Gastrocnemius medialis (tissue), 4 donors: ENCODE results near the gene BCAS4. TPM values are rescaled to one million over a fixed set of nuclear protein-coding genes. Genes with fewer than 3 reads are reported as not detected.

Experiments
- ATAC-seq, 2 donors: fragments of 150-250 bp; one replicate each; pipeline ENCODE4 v1.9.1; 2016
- DNase-seq, 2 donors: peaks; one replicate each; pipeline ENCODE4 v3.0.0-alpha.2; 2019
- H3K27ac ChIP-seq, 4 donors: fragments of 200-600 bp; sonication (generic); 1 replicate in 1 of 4; 2 replicates in 3 of 4; pipeline ENCODE4 v1.5.1; 2016 to 2018; ENCODE audit warnings: mild to moderate bottlenecking in 2 of 4, moderate library complexity in 1 of 4
- H3K27me3 ChIP-seq, 3 donors: fragments of 200-600 bp; sonication (generic) in 2 of 3; 1 replicate in 1 of 3; 2 replicates in 2 of 3; pipeline versions ENCODE4 v1.5.1 to v1.6.0; 2016 to 2019; ENCODE audit warnings: mild to moderate bottlenecking in 1 of 3, moderate library complexity in 1 of 3
- H3K36me3 ChIP-seq, 2 donors: fragments of 200-600 bp; sonication (generic) in 1 of 2; one replicate each; pipeline ENCODE4 v1.5.1; 2017 to 2018
- H3K4me1 ChIP-seq, 2 donors: fragments of 200-600 bp; sonication (generic) in 1 of 2; one replicate each; pipeline ENCODE4 v1.5.1; 2016 to 2017; ENCODE audit warnings: mild to moderate bottlenecking in 2 of 2
- H3K4me3 ChIP-seq, 4 donors: fragments of 200-600 bp; sonication (generic) in 3 of 4; 1 replicate in 1 of 4; 2 replicates in 3 of 4; pipeline ENCODE4 v1.5.1; 2016 to 2019; ENCODE audit warnings: mild to moderate bottlenecking in 2 of 4
- H3K9me3 ChIP-seq, 3 donors: fragments of 200-600 bp; sonication (generic) in 2 of 3; 1 replicate in 1 of 3; 2 replicates in 2 of 3; pipeline ENCODE4 v1.5.1; 2016 to 2019
- POLR2A ChIP-seq, 2 donors: fragments of 450-650 bp; IDR thresholded peaks; one replicate each; pipeline ENCODE4 v1.6.1; 2017; ENCODE audit warnings: antibody characterized with exemption in 2 of 2, mild to moderate bottlenecking in 2 of 2, moderate library complexity in 2 of 2
- in situ Hi-C, 4 donors: fragments of 200-750 bp; cut with MboI; loops; one replicate each; pipeline versions ENCODE4 v1.15.0 to v1.8.0; 2017; ENCODE audit warnings: low sequenced_read_pairs in 4 of 4
- intact Hi-C: fragments of 100-400 bp; cut with DNase I; formaldehyde crosslinking; loops from one replicate; pipeline ENCODE4 v1.15.1; 2023; ENCODE audit warnings: low total_unique reads
- total RNA-seq, 4 donors: library from RNA; depleted of rRNA; stranded (reverse); fragments of >200 nt; gene quantifications; one replicate each; pipeline versions ENCODE4 v1.1.0 to v1.2.3, GENCODE V29; 2016
- TF ChIP-seq, protein P1 (sequence below), 5 experiments: fragments of 450-650 bp in 3 of 5; fragments of 200-600 bp in 2 of 5; sonication (generic) in 2 of 5; IDR thresholded peaks in 4 of 5; conservative IDR thresholded peaks in 1 of 5; 1 replicate in 4 of 5; 2 replicates in 1 of 5; pipeline ENCODE4 v1.5.1; 2016 to 2019; ENCODE audit warnings: antibody characterized with exemption in 5 of 5, mild to moderate bottlenecking in 3 of 5, moderate library complexity in 3 of 5

BCAS4 gene
- total RNA-seq, 4 donors from 2014 or later: 0.16 to 2.2 (median 0.51) TPM; not detected in 1

DNA sequence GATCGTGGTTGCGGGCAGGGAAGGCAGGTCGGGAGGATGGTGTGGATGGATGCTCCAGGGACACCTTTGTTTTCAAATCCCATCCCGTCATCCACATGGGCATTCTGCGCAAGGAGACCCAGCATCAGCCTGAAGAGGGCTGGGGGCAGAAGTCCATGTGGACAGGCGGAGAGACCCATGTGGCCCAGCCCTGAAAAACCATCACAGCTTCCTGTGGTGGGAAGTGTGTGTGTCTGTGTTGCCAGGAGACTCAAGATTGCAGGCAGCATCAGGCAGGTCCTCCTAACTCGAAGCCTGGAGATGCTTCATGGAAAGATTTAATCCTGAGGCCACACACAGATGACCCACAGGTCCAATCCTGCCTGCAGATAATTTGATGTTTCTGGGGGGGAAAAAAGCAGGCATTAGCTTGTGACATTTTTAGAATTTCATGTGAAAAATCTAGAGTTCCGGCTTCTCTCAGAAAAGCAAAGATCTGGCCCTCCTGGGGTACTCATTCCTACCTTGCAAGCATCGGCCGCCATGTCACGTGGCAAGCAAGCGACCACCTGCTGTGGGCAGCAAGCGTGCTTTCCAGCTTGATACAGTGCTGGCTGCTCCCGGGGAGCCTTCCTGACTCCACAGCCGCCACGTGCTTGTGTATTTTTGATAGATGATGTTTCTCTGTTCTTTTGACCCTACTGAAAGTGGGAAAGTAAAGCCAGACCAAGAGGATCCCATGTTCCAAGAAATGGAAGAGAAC lies 25.8 kb downstream of the BCAS4 start:
- TF ChIP-seq, protein P1, sequence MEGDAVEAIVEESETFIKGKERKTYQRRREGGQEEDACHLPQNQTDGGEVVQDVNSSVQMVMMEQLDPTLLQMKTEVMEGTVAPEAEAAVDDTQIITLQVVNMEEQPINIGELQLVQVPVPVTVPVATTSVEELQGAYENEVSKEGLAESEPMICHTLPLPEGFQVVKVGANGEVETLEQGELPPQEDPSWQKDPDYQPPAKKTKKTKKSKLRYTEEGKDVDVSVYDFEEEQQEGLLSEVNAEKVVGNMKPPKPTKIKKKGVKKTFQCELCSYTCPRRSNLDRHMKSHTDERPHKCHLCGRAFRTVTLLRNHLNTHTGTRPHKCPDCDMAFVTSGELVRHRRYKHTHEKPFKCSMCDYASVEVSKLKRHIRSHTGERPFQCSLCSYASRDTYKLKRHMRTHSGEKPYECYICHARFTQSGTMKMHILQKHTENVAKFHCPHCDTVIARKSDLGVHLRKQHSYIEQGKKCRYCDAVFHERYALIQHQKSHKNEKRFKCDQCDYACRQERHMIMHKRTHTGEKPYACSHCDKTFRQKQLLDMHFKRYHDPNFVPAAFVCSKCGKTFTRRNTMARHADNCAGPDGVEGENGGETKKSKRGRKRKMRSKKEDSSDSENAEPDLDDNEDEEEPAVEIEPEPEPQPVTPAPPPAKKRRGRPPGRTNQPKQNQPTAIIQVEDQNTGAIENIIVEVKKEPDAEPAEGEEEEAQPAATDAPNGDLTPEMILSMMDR (IDR thresholded peaks at IDR 0.05 in 4 of 5, conservative IDR thresholded peaks at IDR 0.05 in 1 of 5): no peak
- no peak for TF ChIP-seq POLR2A (IDR thresholded peaks at IDR 0.05)
- in situ Hi-C loops: no loop called here

DNA sequence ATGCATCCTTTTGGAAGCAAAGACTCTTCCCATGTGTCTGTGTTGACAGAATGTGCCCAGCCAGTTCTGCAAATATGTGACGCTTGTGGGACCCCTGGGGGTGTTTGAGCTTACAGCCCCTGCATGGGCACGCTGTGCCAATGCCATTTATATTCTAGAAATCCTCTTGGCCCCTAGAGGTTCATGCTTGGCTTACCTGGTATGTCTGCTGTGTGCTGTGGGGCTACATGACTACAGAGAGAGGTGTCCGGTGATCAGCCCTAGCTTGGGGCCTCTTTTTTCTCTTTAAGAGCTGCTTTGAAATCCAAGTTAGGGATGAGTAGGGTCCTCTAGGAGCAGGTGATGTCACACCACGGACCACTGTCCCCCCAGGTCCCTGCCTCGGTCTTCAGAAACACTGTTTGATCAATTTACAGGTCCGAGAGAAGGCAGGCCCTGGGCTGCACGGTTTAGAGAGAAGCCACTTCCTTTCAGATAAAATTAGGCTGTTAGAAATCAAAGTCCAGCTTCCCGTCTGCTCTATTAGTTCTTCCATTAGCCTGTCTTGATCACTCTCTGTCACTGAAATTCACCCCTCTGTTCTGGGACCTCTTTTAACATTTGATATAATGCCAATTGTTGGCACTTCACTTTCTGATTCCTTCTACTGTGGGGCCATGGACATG lies 26.5 kb downstream of the BCAS4 start:
- intact Hi-C loops: no loop called here
- no peak overlapping the region for H3K27ac ChIP-seq
- in situ Hi-C loops: no loop called here
- no peak for DNase-seq
- H3K36me3 ChIP-seq: no peaks in the 10 kb centered on the region
- no peaks in the 10 kb centered on the region for H3K4me1 ChIP-seq
- H3K4me3 ChIP-seq: no peak overlapping the region
- no peaks in the 10 kb centered on the region for H3K27me3 ChIP-seq
- ATAC-seq: no peak
- TF ChIP-seq, protein P1 (IDR thresholded peaks at IDR 0.05 in 4 of 5, conservative IDR thresholded peaks at IDR 0.05 in 1 of 5): no peak
- TF ChIP-seq POLR2A (IDR thresholded peaks at IDR 0.05): no peak
- no peaks in the 10 kb centered on the region for H3K9me3 ChIP-seq

More for the DNA sequence above, 25.8 kb downstream of the BCAS4 start:
- ATAC-seq (no peak), DNase-seq (no peak)
- no peak overlapping the region for H3K27ac ChIP-seq
- H3K4me1 ChIP-seq: no peaks in the 10 kb centered on the region
- no peaks in the 10 kb centered on the region for H3K36me3 ChIP-seq
- no peaks in the 10 kb centered on the region for H3K9me3 ChIP-seq
- intact Hi-C loops: no loop called here
- no peak overlapping the region for H3K4me3 ChIP-seq
- no peaks in the 10 kb centered on the region for H3K27me3 ChIP-seq

DNA sequence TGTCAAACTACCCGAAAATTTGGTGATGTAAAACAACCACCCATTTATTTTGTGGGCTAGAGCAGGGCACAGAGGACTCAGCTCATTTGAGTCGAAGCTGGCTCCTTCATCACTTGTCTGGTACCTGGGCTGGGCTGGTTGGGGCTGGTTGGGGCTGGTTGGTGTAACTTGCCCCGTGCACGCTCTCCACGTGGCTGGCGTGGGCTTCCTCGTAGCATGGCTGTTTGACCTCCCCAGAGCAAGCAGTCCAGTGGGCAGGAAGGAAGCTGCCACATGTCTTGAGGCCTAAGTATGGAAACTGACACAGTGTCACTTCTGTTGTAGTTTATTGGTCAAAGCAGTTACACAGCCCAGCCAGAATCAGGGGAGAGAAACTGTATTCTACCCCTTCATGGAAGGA lies 27.1 kb downstream of the BCAS4 start:
- no peaks in the 10 kb centered on the region for H3K27me3 ChIP-seq
- ATAC-seq (no peak), DNase-seq (no peak)
- no peak for TF ChIP-seq POLR2A (IDR thresholded peaks at IDR 0.05)
- TF ChIP-seq, protein P1 (IDR thresholded peaks at IDR 0.05 in 4 of 5, conservative IDR thresholded peaks at IDR 0.05 in 1 of 5): no peak
- intact Hi-C loops (no loop called here), in situ Hi-C loops (no loop called here)
- no peak overlapping the region for H3K4me3 ChIP-seq
- H3K27ac ChIP-seq: no peak overlapping the region
- no peaks in the 10 kb centered on the region for H3K9me3 ChIP-seq
- no peaks in the 10 kb centered on the region for H3K4me1 ChIP-seq
- no peaks in the 10 kb centered on the region for H3K36me3 ChIP-seq

DNA sequence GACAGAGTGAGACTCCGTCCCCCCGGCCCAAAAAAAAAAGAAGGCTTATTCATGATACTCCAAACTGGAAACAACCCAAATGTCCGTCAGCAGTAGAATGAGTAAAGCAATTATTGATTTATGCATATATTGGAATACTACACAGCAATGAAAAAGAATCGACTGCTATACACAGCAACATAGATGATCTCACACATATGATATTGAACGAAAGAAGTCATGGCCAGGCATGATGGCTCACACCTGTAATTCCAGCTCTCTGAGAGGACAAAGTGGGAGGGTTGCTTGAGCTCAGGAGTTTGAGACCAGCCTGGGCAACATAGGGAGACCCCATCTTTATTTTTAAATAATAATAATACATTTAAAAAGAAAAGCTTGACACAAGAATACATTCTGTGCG lies 28.5 kb downstream of the BCAS4 start:
- in situ Hi-C loops: no loop called here
- ATAC-seq: no peak

More for the DNA sequence above, 28.5 kb downstream of the BCAS4 start:
- no peaks in the 10 kb centered on the region for H3K36me3 ChIP-seq
- intact Hi-C loops: no loop called here
- no peak overlapping the region for H3K4me3 ChIP-seq
- DNase-seq: no peak
- no peak overlapping the region for H3K27ac ChIP-seq
- TF ChIP-seq POLR2A (IDR thresholded peaks at IDR 0.05): no peak
- TF ChIP-seq, protein P1 (IDR thresholded peaks at IDR 0.05 in 4 of 5, conservative IDR thresholded peaks at IDR 0.05 in 1 of 5): no peak
- no peaks in the 10 kb centered on the region for H3K4me1 ChIP-seq
- H3K27me3 ChIP-seq: no peaks in the 10 kb centered on the region
- no peaks in the 10 kb centered on the region for H3K9me3 ChIP-seq
